HEK293 (cell line): ENCODE results near the gene SELENOP.
A peak's percentile ranks its signal among the peaks of the same experiment; 100 is the strongest.

Source experiments
- CTCF ChIA-PET: fragments of 350-600 bp; formaldehyde crosslinking; extraction: SDS; loops from one replicate; lab custom pipeline; 2021; ENCODE audit warnings: antibody characterized with exemption; lab: Yijun Ruan, JAX
- POLR2A ChIA-PET: fragments of 300-600 bp; formaldehyde crosslinking; extraction: SDS; loops from one replicate; lab custom pipeline; 2020; ENCODE audit warnings: antibody characterized with exemption, inconsistent platforms; lab: Yijun Ruan, JAX
- H3K27ac ChIP-seq: fragments of 200-500 bp; sonication (Bioruptor generic); 2 replicates; pipeline ENCODE4 v1.5.1; 2014; ENCODE audit warnings: low read depth, low read length, control low read depth, inconsistent platforms; ENCODE audit errors: extremely low read depth
- H3K36me3 ChIP-seq, 2 experiments: fragments of 200-500 bp in 1 of 2; sonication (Bioruptor generic) in 1 of 2; 1 replicate in 1 of 2; 2 replicates in 1 of 2; pipeline ENCODE4 v1.5.1; 2014 to 2017; ENCODE audit warnings: inconsistent platforms in 2 of 2, low read length in 2 of 2; ENCODE audit not compliant: control insufficient read depth in 2 of 2, insufficient read depth in 1 of 2
- H3K4me1 ChIP-seq: fragments of 200-500 bp; sonication (Bioruptor generic); 2 replicates; pipeline ENCODE4 v1.5.1; 2014; ENCODE audit warnings: mild to moderate bottlenecking, low read length, inconsistent platforms; ENCODE audit not compliant: control insufficient read depth, insufficient read depth
- H3K4me3 ChIP-seq: 2 replicates; pipeline ENCODE4 v1.5.1; 2011; ENCODE audit warnings: low read depth, mild to moderate bottlenecking, control low read depth, low read length, moderate library complexity
- H3K9me3 ChIP-seq: fragments of 200-500 bp; sonication (Bioruptor generic); 2 replicates; pipeline ENCODE4 v1.5.1; 2014; ENCODE audit warnings: low read depth, low read length, inconsistent platforms; ENCODE audit not compliant: control insufficient read depth, insufficient read depth
- BCL11A ChIP-seq: fragments of 450-650 bp; formaldehyde crosslinking; IDR thresholded peaks from 2 replicates; pipeline ENCODE4 v1.5.1; 2016; ENCODE audit warnings: low read depth, missing biosample characterization, missing genetic modification characterization
- KLF17 ChIP-seq: fragments of 450-650 bp; formaldehyde crosslinking; IDR thresholded peaks from 2 replicates; pipeline ENCODE4 v1.5.1; 2016; ENCODE audit warnings: missing biosample characterization, missing genetic modification characterization
- REPIN1 ChIP-seq: fragments of 450-650 bp; formaldehyde crosslinking; IDR thresholded peaks from 2 replicates; pipeline ENCODE4 v1.5.1; 2017; ENCODE audit warnings: missing biosample characterization, missing genetic modification characterization, low read depth
- SCRT1 ChIP-seq: fragments of 450-650 bp; formaldehyde crosslinking; IDR thresholded peaks from 2 replicates; pipeline ENCODE4 v1.5.1; 2016; ENCODE audit warnings: missing biosample characterization, missing genetic modification characterization, borderline replicate concordance
- SETDB1 ChIP-seq: IDR thresholded peaks from one replicate; pipeline ENCODE4 v1.6.1; 2017; ENCODE audit warnings: mild to moderate bottlenecking, low read length, moderate library complexity, mixed read lengths; ENCODE audit not compliant: insufficient read length
- ZBTB21 ChIP-seq: fragments of 450-650 bp; formaldehyde crosslinking; IDR thresholded peaks from 2 replicates; pipeline ENCODE4 v1.5.1; 2017; ENCODE audit warnings: missing biosample characterization, missing genetic modification characterization
- ZFHX2 ChIP-seq: fragments of 450-650 bp; formaldehyde crosslinking; conservative IDR thresholded peaks from 2 replicates; pipeline ENCODE4 v1.5.1; 2016; ENCODE audit warnings: missing biosample characterization, missing genetic modification characterization
- ZNF114 ChIP-seq: fragments of 450-650 bp; formaldehyde crosslinking; IDR thresholded peaks from 2 replicates; pipeline ENCODE4 v1.5.0; 2017; ENCODE audit warnings: missing biosample characterization, missing genetic modification characterization
- ZNF280D ChIP-seq: fragments of 450-650 bp; formaldehyde crosslinking; IDR thresholded peaks from 2 replicates; pipeline ENCODE4 v1.5.1; 2016; ENCODE audit warnings: missing biosample characterization, missing genetic modification characterization
- ZNF324 ChIP-seq: fragments of 450-650 bp; formaldehyde crosslinking; IDR thresholded peaks from 2 replicates; pipeline ENCODE4 v1.5.1; 2016; ENCODE audit warnings: missing biosample characterization, missing genetic modification characterization
- ZNF335 ChIP-seq: fragments of 450-650 bp; formaldehyde crosslinking; conservative IDR thresholded peaks from 2 replicates; pipeline ENCODE4 v1.5.1; 2016; ENCODE audit warnings: missing biosample characterization, missing genetic modification characterization
- ZNF354C ChIP-seq: fragments of 450-650 bp; formaldehyde crosslinking; IDR thresholded peaks from 2 replicates; pipeline ENCODE4 v1.5.1; 2016; ENCODE audit warnings: missing biosample characterization, missing genetic modification characterization, low read depth, borderline replicate concordance
- ZNF510 ChIP-seq: fragments of 450-650 bp; formaldehyde crosslinking; IDR thresholded peaks from 2 replicates; pipeline ENCODE4 v1.5.1; 2018; ENCODE audit warnings: mild to moderate bottlenecking, missing genetic modification characterization, missing biosample characterization; ENCODE audit not compliant: insufficient replicate concordance
- ZNF521 ChIP-seq: fragments of 450-650 bp; formaldehyde crosslinking; IDR thresholded peaks from 2 replicates; pipeline ENCODE4 v1.5.1; 2017; ENCODE audit warnings: missing biosample characterization, mild to moderate bottlenecking, missing genetic modification characterization
- ZNF658 ChIP-seq: fragments of 450-650 bp; formaldehyde crosslinking; IDR thresholded peaks from 2 replicates; pipeline ENCODE4; 2016; ENCODE audit warnings: missing biosample characterization, missing genetic modification characterization
- ZNF707 ChIP-seq: fragments of 450-650 bp; formaldehyde crosslinking; IDR thresholded peaks from 2 replicates; pipeline ENCODE4 v1.5.1; 2016; ENCODE audit warnings: missing biosample characterization, missing genetic modification characterization
- TF ChIP-seq, protein P1 (sequence below): fragments of 450-650 bp; formaldehyde crosslinking; IDR thresholded peaks from 2 replicates; pipeline ENCODE4 v1.5.1; 2016; ENCODE audit warnings: missing biosample characterization, missing genetic modification characterization
- TF ChIP-seq, protein P2 (sequence below): fragments of 450-650 bp; formaldehyde crosslinking; IDR thresholded peaks from 2 replicates; pipeline ENCODE4 v1.5.1; 2017; ENCODE audit warnings: missing biosample characterization, mild to moderate bottlenecking, missing genetic modification characterization, moderate library complexity
- TF ChIP-seq, protein P3 (sequence below): fragments of 450-650 bp; formaldehyde crosslinking; IDR thresholded peaks from 2 replicates; pipeline ENCODE4 v1.5.1; 2017; ENCODE audit warnings: missing biosample characterization, missing genetic modification characterization
- TF ChIP-seq, protein P4 (sequence below): IDR thresholded peaks from 2 replicates; pipeline ENCODE4 v1.6.1; 2011; ENCODE audit warnings: mild to moderate bottlenecking, low read depth, low read length, borderline replicate concordance

The SELENOP gene

DNA sequence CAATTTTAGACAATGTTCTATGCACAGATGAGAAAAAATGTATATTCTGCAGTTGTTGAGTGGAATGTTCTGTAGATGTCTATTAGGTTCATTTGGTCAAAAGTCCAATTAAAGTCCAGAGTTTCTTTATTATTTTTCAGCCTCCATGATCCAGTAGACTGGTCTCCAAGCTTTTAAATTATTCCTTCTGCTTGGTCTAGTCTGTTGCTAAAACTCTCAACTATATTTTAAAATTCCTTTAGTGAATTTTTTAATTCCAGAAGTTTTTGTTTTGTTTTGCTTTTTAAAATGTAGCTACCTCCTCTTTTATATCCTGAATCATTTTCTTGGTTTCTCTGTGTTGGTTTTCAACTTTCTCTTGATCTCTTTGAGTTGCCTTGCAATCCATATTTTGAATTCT lies 24.6 kb downstream of the SELENOP start:
- POLR2A ChIA-PET = no interaction called here
- TF ChIP-seq SETDB1 (peak; percentile 59), REPIN1 (tag by site-specific recombination) (no peak)
- CTCF ChIA-PET = interaction anchor here (0.7 to 1.8 kb wide), 2 partner anchors 14 to 102 kb away, joined by 4 read pairs; no protein-coding TSS in a partner anchor

GRCh38 chr5:42785756-42786155 lies 25.9 kb downstream of the SELENOP start:
- H3K4me1 ChIP-seq = no peaks in the 10 kb centered on the region
- no peak overlapping the region for H3K27ac ChIP-seq
- TF ChIP-seq KLF17 (tag by site-specific recombination) (no peak), ZNF658 (no peak), ZNF354C (tag by site-specific recombination) (no peak), ZNF324 (no peak), ZNF510 (tag by site-specific recombination) (no peak), SCRT1 (no peak), ZNF521 (tag by site-specific recombination) (no peak), ZNF707 (tag by site-specific recombination) (no peak), BCL11A (no peak), ZNF114 (tag by site-specific recombination) (no peak), ZFHX2 (no peak), ZNF335 (tag by site-specific recombination) (no peak)
- TF ChIP-seq, protein P1, sequence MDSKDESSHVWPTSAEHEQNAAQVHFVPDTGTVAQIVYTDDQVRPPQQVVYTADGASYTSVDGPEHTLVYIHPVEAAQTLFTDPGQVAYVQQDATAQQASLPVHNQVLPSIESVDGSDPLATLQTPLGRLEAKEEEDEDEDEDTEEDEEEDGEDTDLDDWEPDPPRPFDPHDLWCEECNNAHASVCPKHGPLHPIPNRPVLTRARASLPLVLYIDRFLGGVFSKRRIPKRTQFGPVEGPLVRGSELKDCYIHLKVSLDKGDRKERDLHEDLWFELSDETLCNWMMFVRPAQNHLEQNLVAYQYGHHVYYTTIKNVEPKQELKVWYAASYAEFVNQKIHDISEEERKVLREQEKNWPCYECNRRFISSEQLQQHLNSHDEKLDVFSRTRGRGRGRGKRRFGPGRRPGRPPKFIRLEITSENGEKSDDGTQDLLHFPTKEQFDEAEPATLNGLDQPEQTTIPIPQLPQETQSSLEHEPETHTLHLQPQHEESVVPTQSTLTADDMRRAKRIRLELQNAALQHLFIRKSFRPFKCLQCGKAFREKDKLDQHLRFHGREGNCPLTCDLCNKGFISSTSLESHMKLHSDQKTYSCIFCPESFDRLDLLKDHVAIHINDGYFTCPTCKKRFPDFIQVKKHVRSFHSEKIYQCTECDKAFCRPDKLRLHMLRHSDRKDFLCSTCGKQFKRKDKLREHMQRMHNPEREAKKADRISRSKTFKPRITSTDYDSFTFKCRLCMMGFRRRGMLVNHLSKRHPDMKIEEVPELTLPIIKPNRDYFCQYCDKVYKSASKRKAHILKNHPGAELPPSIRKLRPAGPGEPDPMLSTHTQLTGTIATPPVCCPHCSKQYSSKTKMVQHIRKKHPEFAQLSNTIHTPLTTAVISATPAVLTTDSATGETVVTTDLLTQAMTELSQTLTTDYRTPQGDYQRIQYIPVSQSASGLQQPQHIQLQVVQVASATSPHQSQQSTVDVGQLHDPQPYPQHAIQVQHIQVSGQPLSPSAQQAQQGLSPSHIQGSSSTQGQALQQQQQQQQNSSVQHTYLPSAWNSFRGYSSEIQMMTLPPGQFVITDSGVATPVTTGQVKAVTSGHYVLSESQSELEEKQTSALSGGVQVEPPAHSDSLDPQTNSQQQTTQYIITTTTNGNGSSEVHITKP (tag by site-specific recombination) = no peak
- TF ChIP-seq, protein P2, sequence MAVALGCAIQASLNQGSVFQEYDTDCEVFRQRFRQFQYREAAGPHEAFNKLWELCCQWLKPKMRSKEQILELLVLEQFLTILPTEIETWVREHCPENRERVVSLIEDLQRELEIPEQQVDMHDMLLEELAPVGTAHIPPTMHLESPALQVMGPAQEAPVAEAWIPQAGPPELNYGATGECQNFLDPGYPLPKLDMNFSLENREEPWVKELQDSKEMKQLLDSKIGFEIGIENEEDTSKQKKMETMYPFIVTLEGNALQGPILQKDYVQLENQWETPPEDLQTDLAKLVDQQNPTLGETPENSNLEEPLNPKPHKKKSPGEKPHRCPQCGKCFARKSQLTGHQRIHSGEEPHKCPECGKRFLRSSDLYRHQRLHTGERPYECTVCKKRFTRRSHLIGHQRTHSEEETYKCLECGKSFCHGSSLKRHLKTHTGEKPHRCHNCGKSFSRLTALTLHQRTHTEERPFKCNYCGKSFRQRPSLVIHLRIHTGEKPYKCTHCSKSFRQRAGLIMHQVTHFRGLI (tag by site-specific recombination) = no peak
- H3K4me3 ChIP-seq = no peak overlapping the region
- POLR2A ChIA-PET = no interaction called here
- no peaks in the 10 kb centered on the region for H3K36me3 ChIP-seq
- no peaks in the 10 kb centered on the region; the same call in 1 of the 2 replicates for H3K9me3 ChIP-seq
- CTCF ChIA-PET = no interaction called here

More for the DNA sequence above, 24.6 kb downstream of the SELENOP start:
- H3K27ac ChIP-seq = no peak overlapping the region
- no peaks in the 10 kb centered on the region; the same call in 1 of the 2 replicates for H3K9me3 ChIP-seq
- H3K4me1 ChIP-seq = no peaks in the 10 kb centered on the region
- no peak overlapping the region for H3K4me3 ChIP-seq
- H3K36me3 ChIP-seq = no peaks in the 10 kb centered on the region

- H3K36me3 ChIP-seq = no peaks in the 10 kb centered on the region
- H3K27ac ChIP-seq = no peak overlapping the region
- H3K4me1 ChIP-seq = no peaks in the 10 kb centered on the region
- no peak overlapping the region for H3K4me3 ChIP-seq
- ChIA-PET POLR2A (no interaction called here), CTCF (no interaction called here)
- H3K9me3 ChIP-seq = no peaks in the 10 kb centered on the region; the same call in 1 of the 2 replicates
- TF ChIP-seq ZNF280D (tag by site-specific recombination) (no peak), ZBTB21 (tag by site-specific recombination) (no peak)
- TF ChIP-seq, protein P3, sequence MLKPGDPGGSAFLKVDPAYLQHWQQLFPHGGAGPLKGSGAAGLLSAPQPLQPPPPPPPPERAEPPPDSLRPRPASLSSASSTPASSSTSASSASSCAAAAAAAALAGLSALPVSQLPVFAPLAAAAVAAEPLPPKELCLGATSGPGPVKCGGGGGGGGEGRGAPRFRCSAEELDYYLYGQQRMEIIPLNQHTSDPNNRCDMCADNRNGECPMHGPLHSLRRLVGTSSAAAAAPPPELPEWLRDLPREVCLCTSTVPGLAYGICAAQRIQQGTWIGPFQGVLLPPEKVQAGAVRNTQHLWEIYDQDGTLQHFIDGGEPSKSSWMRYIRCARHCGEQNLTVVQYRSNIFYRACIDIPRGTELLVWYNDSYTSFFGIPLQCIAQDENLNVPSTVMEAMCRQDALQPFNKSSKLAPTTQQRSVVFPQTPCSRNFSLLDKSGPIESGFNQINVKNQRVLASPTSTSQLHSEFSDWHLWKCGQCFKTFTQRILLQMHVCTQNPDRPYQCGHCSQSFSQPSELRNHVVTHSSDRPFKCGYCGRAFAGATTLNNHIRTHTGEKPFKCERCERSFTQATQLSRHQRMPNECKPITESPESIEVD (tag by site-specific recombination) = no peak
- TF ChIP-seq, protein P4, sequence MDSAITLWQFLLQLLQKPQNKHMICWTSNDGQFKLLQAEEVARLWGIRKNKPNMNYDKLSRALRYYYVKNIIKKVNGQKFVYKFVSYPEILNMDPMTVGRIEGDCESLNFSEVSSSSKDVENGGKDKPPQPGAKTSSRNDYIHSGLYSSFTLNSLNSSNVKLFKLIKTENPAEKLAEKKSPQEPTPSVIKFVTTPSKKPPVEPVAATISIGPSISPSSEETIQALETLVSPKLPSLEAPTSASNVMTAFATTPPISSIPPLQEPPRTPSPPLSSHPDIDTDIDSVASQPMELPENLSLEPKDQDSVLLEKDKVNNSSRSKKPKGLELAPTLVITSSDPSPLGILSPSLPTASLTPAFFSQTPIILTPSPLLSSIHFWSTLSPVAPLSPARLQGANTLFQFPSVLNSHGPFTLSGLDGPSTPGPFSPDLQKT = no peak
Measured at GRCh38 chr5:42784132-42784531, 27.6 kb downstream of the SELENOP start.
